Stimulated activated CD4-positive, alpha-beta T cell treated with anti-CD3 and anti-CD28 coated beads, Interleukin-2, amount 100 ng/mL, for 4 hours (primary cell): Measurements from ENCODE around the gene GTF2I.
"Not testable (repeated sequence)": the region's sequence is repeated elsewhere in the genome, so short reads cannot be mapped to it uniquely, and the experiment has no call there.

Experiments used
- DNase-seq: peaks from one replicate; pipeline ENCODE4 v3.0.0-alpha.2; 2020; ENCODE audit warnings: low read depth

The GTF2I gene

GRCh38 chr7:74656837-74657691 lies 454 bp upstream of the GTF2I start:
- DNase-seq = peak; percentile 95

GRCh38 chr7:74658178-74659004 lies 873 bp downstream of the GTF2I start:
- peak; percentile 84 for DNase-seq

- not testable (repeated sequence) for DNase-seq
Observed at GRCh38 chr7:74660202-74660601, 2.7 kb downstream of the GTF2I start.

GRCh38 chr7:74661836-74662794 lies 4.6 kb downstream of the GTF2I start:
- not testable (repeated sequence) for DNase-seq

- no peak for DNase-seq
Observed at GRCh38 chr7:74665296-74665938, 7.9 kb downstream of the GTF2I start.

GRCh38 chr7:74667013-74667412 lies 9.5 kb downstream of the GTF2I start:
- DNase-seq = not testable (repeated sequence)

- not testable (repeated sequence) for DNase-seq
Observed at GRCh38 chr7:74667520-74667919, 10.0 kb downstream of the GTF2I start.

GRCh38 chr7:74671602-74672001 lies 14.1 kb downstream of the GTF2I start:
- no peak for DNase-seq

GRCh38 chr7:74672343-74672915 lies 14.9 kb downstream of the GTF2I start:
- DNase-seq = no peak

- DNase-seq = no peak
Observed at GRCh38 chr7:74674166-74674565, 16.6 kb downstream of the GTF2I start.

GRCh38 chr7:74682829-74683228 lies 25.3 kb downstream of the GTF2I start:
- DNase-seq = no peak

- no peak for DNase-seq
Observed at GRCh38 chr7:74683799-74684198, 26.3 kb downstream of the GTF2I start.

- DNase-seq = no peak
Observed at GRCh38 chr7:74684473-74684872, 27.0 kb downstream of the GTF2I start.

- DNase-seq = no peak
Observed at GRCh38 chr7:74684921-74685320, 27.4 kb downstream of the GTF2I start.

- DNase-seq = no peak
Observed at GRCh38 chr7:74690474-74690873, 33.0 kb downstream of the GTF2I start.

GRCh38 chr7:74704419-74704818 lies 46.9 kb downstream of the GTF2I start:
- not testable (repeated sequence) for DNase-seq

GRCh38 chr7:74707238-74707637 lies 49.7 kb downstream of the GTF2I start:
- DNase-seq = no peak

- DNase-seq = no peak
Observed at GRCh38 chr7:74708569-74709275, 51.2 kb downstream of the GTF2I start.

GRCh38 chr7:74709880-74710671 lies 52.6 kb downstream of the GTF2I start:
- DNase-seq = no peak

- no peak for DNase-seq
Observed at GRCh38 chr7:74713567-74713966, 56.0 kb downstream of the GTF2I start.
